RWPE1 (cell line): ENCODE measurements around the gene ZDHHC8.

ENCODE experiments used
- CTCF ChIA-PET: fragments of 350-600 bp; sonication (Branson Sonifier 250); formaldehyde crosslinking; extraction: SDS; loops from one replicate; lab custom pipeline; 2021; lab: Yijun Ruan, JAX
- POLR2A ChIA-PET: fragments of 400-600 bp; formaldehyde crosslinking; extraction: SDS; loops from one replicate; lab custom pipeline; 2020; ENCODE audit warnings: antibody characterized with exemption; ENCODE audit not compliant: low non-redundant PET; lab: Yijun Ruan, JAX
- DNase-seq: peaks from one replicate; pipeline ENCODE4 v3.0.0; 2012; ENCODE audit warnings: low spot score
- H3K27ac ChIP-seq: fragments of 450-650 bp; 2 replicates; pipeline ENCODE4 v1.5.1; 2017
- CTCF ChIP-seq: fragments of 450-650 bp; conservative IDR thresholded peaks from 2 replicates; pipeline ENCODE4 v1.5.1; 2017; ENCODE audit warnings: low read depth, mild to moderate bottlenecking

ZDHHC8 gene

GRCh38 chr22:20109411-20110358 is 21.9 kb upstream of the ZDHHC8 start:
- CTCF ChIA-PET = no interaction called here
- no peak for TF ChIP-seq CTCF
- POLR2A ChIA-PET = no interaction called here

GRCh38 chr22:20110359-20110985 is 21.1 kb upstream of the ZDHHC8 start:
- DNase-seq = no peak
- no peak for TF ChIP-seq CTCF
- H3K27ac ChIP-seq = peak overlapping the region; percentile 87
- ChIA-PET POLR2A (no interaction called here), CTCF (no interaction called here)

More at GRCh38 chr22:20109411-20110358, 21.9 kb upstream of the ZDHHC8 start:
- peak overlapping the region; percentile 87 for H3K27ac ChIP-seq
- DNase-seq = no peak

- CTCF ChIA-PET = interaction anchor here (0.6 to 0.7 kb wide), 2 partner anchors 164 to 349 kb away, joined by 3 to 4 read pairs; no protein-coding TSS in a partner anchor
- POLR2A ChIA-PET = interaction anchor here (0.6 kb wide), 1 partner anchor 10 kb away, joined by 3 read pairs; no protein-coding TSS in a partner anchor
- H3K27ac ChIP-seq = peak overlapping the region; percentile 87
- DNase-seq = no peak
- peak; percentile 37 for TF ChIP-seq CTCF
These were observed 20.4 kb upstream of the ZDHHC8 start for GRCh38 chr22:20111045-20111688.

- peak overlapping the region; percentile 87 for H3K27ac ChIP-seq
- CTCF ChIA-PET = interaction anchor here (0.6 to 0.7 kb wide), 2 partner anchors 165 to 350 kb away, joined by 3 to 4 read pairs; no protein-coding TSS in a partner anchor
- POLR2A ChIA-PET = interaction anchor here (0.6 kb wide), 1 partner anchor 11 kb away, joined by 3 read pairs; no protein-coding TSS in a partner anchor
- no peak for TF ChIP-seq CTCF
- DNase-seq = no peak
These were observed 19.6 kb upstream of the ZDHHC8 start for GRCh38 chr22:20111689-20112622.

GRCh38 chr22:20112623-20113511 is 18.7 kb upstream of the ZDHHC8 start:
- peak overlapping the region; percentile 87 for H3K27ac ChIP-seq
- CTCF ChIA-PET = no interaction called here
- no peak for DNase-seq
- TF ChIP-seq CTCF = no peak
- POLR2A ChIA-PET = no interaction called here
